MM.1S (cell line): Measurements from ENCODE around the gene MBOAT7.

Experiments
- DNase-seq: peaks from one replicate; pipeline ENCODE4 v3.0.0-alpha.2; 2015
- H2AFZ ChIP-seq: fragments of 300-600 bp; sonication (generic); 2 replicates; pipeline ENCODE4 v1.6.0; 2016; ENCODE audit warnings: antibody characterized with exemption, low read length
- H3F3A ChIP-seq: fragments of 300-600 bp; sonication (generic); 2 replicates; pipeline ENCODE4 v1.6.1; 2016; ENCODE audit warnings: mild to moderate bottlenecking, antibody characterized with exemption, low read length, moderate library complexity, mixed read lengths; ENCODE audit not compliant: insufficient read depth
- H3K27ac ChIP-seq: fragments of 300-600 bp; sonication (generic); 2 replicates; pipeline ENCODE4 v1.5.1; 2016; ENCODE audit warnings: mild to moderate bottlenecking, low read length
- H3K27me3 ChIP-seq: fragments of 300-600 bp; sonication (generic); replicated peaks from 2 replicates; pipeline ENCODE4 v1.6.0; 2016; ENCODE audit warnings: low read length; ENCODE audit not compliant: insufficient read depth
- H3K36me3 ChIP-seq: fragments of 300-600 bp; sonication (generic); replicated peaks from 2 replicates; pipeline ENCODE4 v1.6.1; 2016; ENCODE audit warnings: mild to moderate bottlenecking, low read length, mixed read lengths; ENCODE audit not compliant: insufficient read depth
- H3K4me1 ChIP-seq: fragments of 300-600 bp; sonication (generic); 2 replicates; pipeline ENCODE4 v1.6.1; 2016; ENCODE audit warnings: low read length, mixed read lengths
- H3K4me2 ChIP-seq: fragments of 300-600 bp; sonication (generic); 2 replicates; pipeline ENCODE4 v1.6.0; 2016; ENCODE audit warnings: low read depth, low read length
- H3K4me3 ChIP-seq: fragments of 300-600 bp; sonication (generic); 2 replicates; pipeline ENCODE4 v1.5.1; 2016; ENCODE audit warnings: low read length, mixed read lengths
- H3K79me2 ChIP-seq: fragments of 300-600 bp; sonication (generic); 2 replicates; pipeline ENCODE4 v1.6.1; 2016; ENCODE audit warnings: mixed run types, low read length, mixed read lengths
- H3K9ac ChIP-seq: fragments of 300-600 bp; sonication (generic); 2 replicates; pipeline ENCODE4 v1.6.1; 2016; ENCODE audit warnings: low read length, mixed read lengths
- H3K9me2 ChIP-seq: fragments of 300-600 bp; sonication (generic); replicated peaks from 2 replicates; pipeline ENCODE4 v1.6.1; 2016; ENCODE audit warnings: mild to moderate bottlenecking, low read length, mixed read lengths; ENCODE audit not compliant: insufficient read depth
- H3K9me3 ChIP-seq: fragments of 300-600 bp; sonication (generic); replicated peaks from 2 replicates; pipeline ENCODE4 v1.6.1; 2016; ENCODE audit warnings: mild to moderate bottlenecking, low read length, mixed read lengths; ENCODE audit not compliant: insufficient read depth
- H4K20me1 ChIP-seq: fragments of 300-600 bp; sonication (generic); 2 replicates; pipeline ENCODE4 v1.6.1; 2016; ENCODE audit warnings: mild to moderate bottlenecking, low read length, moderate library complexity, mixed read lengths; ENCODE audit not compliant: insufficient read depth
- EZH2 ChIP-seq: fragments of 300-600 bp; sonication (generic); optimal IDR thresholded peaks from 2 replicates; pipeline ENCODE3; 2017; ENCODE audit warnings: low read depth, mild to moderate bottlenecking, antibody characterized with exemption, low read length, mixed read lengths
- EZH2phosphoT487 ChIP-seq: fragments of 300-600 bp; sonication (generic); IDR thresholded peaks from 2 replicates; pipeline ENCODE4 v1.6.1; 2018; ENCODE audit warnings: antibody characterized with exemption, low read length
- TF ChIP-seq, protein P1 (sequence below): fragments of 300-600 bp; sonication (generic); IDR thresholded peaks from 2 replicates; pipeline ENCODE4 v1.5.1; 2016; ENCODE audit warnings: antibody characterized with exemption, low read length, mixed read lengths

MBOAT7 gene

DNA sequence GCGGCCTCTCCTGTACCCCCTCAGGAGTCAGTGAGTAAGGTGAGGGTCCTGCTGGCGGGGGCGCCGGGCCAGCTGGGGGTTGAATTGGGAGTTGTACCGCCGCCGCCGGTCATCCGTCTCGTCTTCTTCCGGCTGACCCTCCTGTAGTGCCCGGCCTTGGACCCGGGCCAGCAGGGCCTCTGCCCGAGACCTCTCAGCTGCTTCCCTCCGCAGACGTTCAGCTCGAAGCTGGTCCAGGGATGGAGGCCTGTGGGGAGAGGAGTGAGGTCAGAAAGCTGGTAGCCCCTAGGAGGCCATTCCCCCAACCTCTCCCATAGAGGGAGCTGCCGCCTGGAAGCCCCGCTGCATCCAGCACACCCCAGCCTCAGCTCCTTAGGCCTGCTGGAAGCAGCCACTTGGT, 33.7 kb downstream of the MBOAT7 start:
- no peaks in the 10 kb centered on the region for H3K9me2 ChIP-seq
- no peaks in the 10 kb centered on the region for H4K20me1 ChIP-seq
- no peak overlapping the region for H3K4me3 ChIP-seq
- peaks cover 10% of the 10 kb centered on the region; the same call in 1 of the 2 replicates for H3K4me1 ChIP-seq
- H3K4me2 ChIP-seq: no peak overlapping the region
- TF ChIP-seq, protein P1, sequence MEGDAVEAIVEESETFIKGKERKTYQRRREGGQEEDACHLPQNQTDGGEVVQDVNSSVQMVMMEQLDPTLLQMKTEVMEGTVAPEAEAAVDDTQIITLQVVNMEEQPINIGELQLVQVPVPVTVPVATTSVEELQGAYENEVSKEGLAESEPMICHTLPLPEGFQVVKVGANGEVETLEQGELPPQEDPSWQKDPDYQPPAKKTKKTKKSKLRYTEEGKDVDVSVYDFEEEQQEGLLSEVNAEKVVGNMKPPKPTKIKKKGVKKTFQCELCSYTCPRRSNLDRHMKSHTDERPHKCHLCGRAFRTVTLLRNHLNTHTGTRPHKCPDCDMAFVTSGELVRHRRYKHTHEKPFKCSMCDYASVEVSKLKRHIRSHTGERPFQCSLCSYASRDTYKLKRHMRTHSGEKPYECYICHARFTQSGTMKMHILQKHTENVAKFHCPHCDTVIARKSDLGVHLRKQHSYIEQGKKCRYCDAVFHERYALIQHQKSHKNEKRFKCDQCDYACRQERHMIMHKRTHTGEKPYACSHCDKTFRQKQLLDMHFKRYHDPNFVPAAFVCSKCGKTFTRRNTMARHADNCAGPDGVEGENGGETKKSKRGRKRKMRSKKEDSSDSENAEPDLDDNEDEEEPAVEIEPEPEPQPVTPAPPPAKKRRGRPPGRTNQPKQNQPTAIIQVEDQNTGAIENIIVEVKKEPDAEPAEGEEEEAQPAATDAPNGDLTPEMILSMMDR: no peak
- no peak for TF ChIP-seq EZH2
- no peak for TF ChIP-seq EZH2phosphoT487
- DNase-seq: no peak
- H3K9me3 ChIP-seq: no peaks in the 10 kb centered on the region
- peaks cover 8% of the 10 kb centered on the region; the same call in 1 of the 2 replicates for H3K36me3 ChIP-seq
- H3K9ac ChIP-seq: no peak overlapping the region
- peaks cover 25% of the 10 kb centered on the region for H3F3A ChIP-seq
- H2AFZ ChIP-seq: no peak overlapping the region
- H3K27me3 ChIP-seq: no peaks in the 10 kb centered on the region
- H3K27ac ChIP-seq: no peak overlapping the region
- peaks cover 27% of the 10 kb centered on the region for H3K79me2 ChIP-seq

DNA sequence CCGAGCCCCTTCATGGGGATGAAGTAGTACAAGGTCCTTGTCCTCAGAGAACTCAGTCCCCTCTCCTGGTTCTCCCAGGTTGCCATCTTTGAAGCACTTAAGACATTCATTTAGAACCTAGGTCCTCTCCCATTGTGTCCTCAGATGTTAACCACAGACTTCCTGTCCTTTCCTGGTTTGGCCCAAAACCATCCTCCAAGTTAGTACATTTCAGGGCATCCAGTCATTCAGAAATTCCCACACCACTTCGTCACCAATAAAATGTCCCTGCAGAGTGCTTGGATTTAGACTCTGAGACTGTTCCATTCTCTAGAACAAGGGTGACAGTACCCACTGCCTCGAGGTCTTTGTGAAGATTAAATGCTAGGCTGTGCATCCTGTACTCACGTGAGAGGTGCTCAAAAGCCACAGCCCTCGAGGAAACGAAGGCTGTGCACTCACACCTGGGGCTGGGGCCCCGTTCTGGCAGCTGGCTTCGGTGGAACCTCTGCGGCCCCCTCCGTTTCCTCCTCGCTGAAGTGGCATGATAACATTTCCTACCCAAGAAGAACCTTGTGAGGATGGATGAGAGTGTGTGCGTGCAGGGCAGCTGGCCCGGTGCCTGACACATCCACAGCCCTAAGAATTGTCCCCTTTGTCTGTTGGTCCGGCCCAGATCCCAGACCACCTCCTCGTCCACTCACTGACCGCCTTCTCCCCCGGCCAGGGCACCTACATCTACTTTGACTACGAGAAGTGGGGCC, 34.6 kb downstream of the MBOAT7 start:
- Histone ChIP-seq H3K79me2 (peaks cover 25% of the 10 kb centered on the region), H3K27me3 (no peaks in the 10 kb centered on the region), H3K4me3 (no peak overlapping the region), H3K4me2 (no peak overlapping the region), H3F3A (peaks cover 25% of the 10 kb centered on the region), H3K9me3 (no peaks in the 10 kb centered on the region), H2AFZ (no peak overlapping the region), H3K9me2 (no peaks in the 10 kb centered on the region), H3K9ac (no peak overlapping the region), H3K36me3 (peaks cover 8% of the 10 kb centered on the region), H4K20me1 (no peaks in the 10 kb centered on the region), H3K27ac (no peak overlapping the region), H3K4me1 (peaks cover 7% of the 10 kb centered on the region; the same call in 1 of the 2 replicates)
- no peak for DNase-seq
- TF ChIP-seq EZH2phosphoT487 (no peak), EZH2 (no peak)
- TF ChIP-seq, protein P1: no peak

DNA sequence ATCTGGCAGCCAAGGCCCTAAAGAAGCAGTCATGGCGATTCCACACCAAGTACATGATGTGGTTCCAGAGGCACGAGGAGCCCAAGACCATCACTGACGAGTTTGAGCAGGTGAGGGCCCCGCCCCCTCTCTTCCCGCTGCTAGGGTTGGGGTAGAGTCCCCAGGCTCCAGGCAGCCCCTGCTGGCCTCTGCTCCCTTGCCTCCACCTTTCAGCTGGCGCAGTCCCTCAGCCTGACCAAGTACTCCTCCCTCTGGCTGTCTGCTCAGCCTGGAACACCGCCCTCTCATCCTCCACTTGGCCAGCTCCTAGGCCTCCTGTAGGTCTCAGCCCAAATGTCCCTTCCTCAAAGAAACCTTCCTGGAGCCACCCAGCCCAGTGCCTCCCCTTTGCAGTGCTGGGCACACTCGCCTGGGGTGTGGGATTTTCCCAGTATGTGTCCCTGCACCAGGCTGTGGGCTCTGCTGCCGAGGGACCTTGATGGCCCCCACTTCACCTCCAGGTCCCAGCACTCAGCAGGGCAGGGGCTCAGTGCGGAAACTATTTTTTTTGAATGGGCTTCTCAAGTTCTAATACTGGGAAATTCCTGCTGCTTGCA, 35.6 kb downstream of the MBOAT7 start:
- DNase-seq: no peak
- peaks cover 8% of the 10 kb centered on the region for H3K36me3 ChIP-seq
- H2AFZ ChIP-seq: no peak overlapping the region
- no peaks in the 10 kb centered on the region for H3K27me3 ChIP-seq
- H3K4me3 ChIP-seq: no peak overlapping the region
- H3K27ac ChIP-seq: no peak overlapping the region
- TF ChIP-seq EZH2phosphoT487 (no peak), EZH2 (no peak)
- TF ChIP-seq, protein P1: no peak
- H4K20me1 ChIP-seq: no peaks in the 10 kb centered on the region
- no peaks in the 10 kb centered on the region for H3K9me2 ChIP-seq
- H3K79me2 ChIP-seq: peaks cover 21% of the 10 kb centered on the region
- H3K9me3 ChIP-seq: no peaks in the 10 kb centered on the region
- no peak overlapping the region for H3K4me2 ChIP-seq
- H3K4me1 ChIP-seq: peaks cover 7% of the 10 kb centered on the region; the same call in 1 of the 2 replicates
- H3F3A ChIP-seq: peaks cover 21% of the 10 kb centered on the region
- no peak overlapping the region for H3K9ac ChIP-seq
